ENCODE measurements around the gene SEMA6D.

GRCh38 chr15:47720555-47720954 is 3.2 kb downstream of the SEMA6D start:
- TF ChIP-seq POLR2A (IDR thresholded peaks at IDR 0.05) (no peak), POLR2AphosphoS5 (IDR thresholded peaks at IDR 0.05) (no peak), CTCF (IDR thresholded peaks at IDR 0.05) (no peak)

All from sigmoid colon (tissue), 4 donors.